GM12891 (cell line): ENCODE results near the gene HAND1.
"Not testable (repeated sequence)": the region's sequence is repeated elsewhere in the genome, so short reads cannot be mapped to it uniquely, and the experiment has no call there.

Experiments used
- DNase-seq: peaks from one replicate; pipeline ENCODE4 v3.0.0; 2011; ENCODE audit warnings: low spot score; ENCODE audit not compliant: insufficient read length
- FAIRE-seq: peaks from 2 replicates; lab custom pipeline; 2011; peaks lifted over from hg19 to GRCh38; lab: Jason Lieb, UNC
- PAX5 ChIP-seq: IDR thresholded peaks from 2 replicates; pipeline ENCODE4 v1.6.1; 2011; ENCODE audit warnings: low read length, moderate library complexity, mild to moderate bottlenecking; ENCODE audit not compliant: insufficient read depth, severe bottlenecking
- POLR2A ChIP-seq: IDR thresholded peaks from 2 replicates; pipeline ENCODE4 v1.6.1; 2011; ENCODE audit warnings: low read depth, low read length, control low read depth
- POLR2AphosphoS5 ChIP-seq: IDR thresholded peaks from 2 replicates; pipeline ENCODE4 v1.6.1; 2011; ENCODE audit warnings: low read depth, low read length, control low read depth
- POU2F2 ChIP-seq: IDR thresholded peaks from 2 replicates; pipeline ENCODE4 v1.6.1; 2011; ENCODE audit warnings: low read depth, mild to moderate bottlenecking, control low read depth, low read length, moderate library complexity
- SPI1 ChIP-seq: IDR thresholded peaks from 2 replicates; pipeline ENCODE4 v1.6.1; 2011; ENCODE audit warnings: low read depth, low read length, control low read depth
- TAF1 ChIP-seq: IDR thresholded peaks from 2 replicates; pipeline ENCODE4 v1.6.1; 2011; ENCODE audit warnings: low read depth, low read length, control low read depth

The HAND1 gene

GRCh38 chr5:154519359-154519758 is 41.3 kb upstream of the HAND1 start:
- TF ChIP-seq POU2F2 (no peak), PAX5 (no peak), SPI1 (no peak), TAF1 (no peak), POLR2AphosphoS5 (no peak), POLR2A (no peak)
- FAIRE-seq: no peak
- DNase-seq: no peak

DNA sequence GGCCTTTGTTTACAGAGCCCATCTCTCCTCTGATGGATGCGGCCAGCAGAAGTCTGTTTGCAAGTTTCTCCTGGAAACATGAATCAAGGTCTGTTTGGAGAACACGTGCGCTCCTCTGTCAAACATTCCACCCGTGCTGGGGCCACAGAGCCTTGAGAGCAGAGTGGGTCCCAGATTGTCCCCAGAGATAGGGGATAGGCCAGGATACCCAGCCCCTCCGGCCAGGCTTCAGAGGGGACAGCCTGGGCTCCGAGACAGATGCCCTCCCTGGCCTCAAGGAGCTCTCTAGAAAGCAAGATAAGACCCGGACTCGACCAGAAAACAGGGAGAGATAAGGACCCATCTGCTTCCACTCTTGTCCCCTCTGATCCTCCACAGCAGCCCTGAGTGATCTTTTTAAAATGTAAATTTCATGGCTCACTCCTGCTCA is 40.4 kb upstream of the HAND1 start:
- no peak for FAIRE-seq
- DNase-seq: no peak

GRCh38 chr5:154517810-154518437 is 39.9 kb upstream of the HAND1 start:
- TF ChIP-seq POLR2AphosphoS5: no peak
- no peak for TF ChIP-seq SPI1
- TF ChIP-seq PAX5: no peak
- TF ChIP-seq TAF1: no peak
- no peak for TF ChIP-seq POLR2A
- no peak for TF ChIP-seq POU2F2
- no peak for DNase-seq
- FAIRE-seq: no peak

More for the DNA sequence above, 40.4 kb upstream of the HAND1 start:
- TF ChIP-seq POLR2A: no peak
- TF ChIP-seq TAF1: no peak
- TF ChIP-seq POLR2AphosphoS5: no peak
- TF ChIP-seq SPI1: no peak
- TF ChIP-seq PAX5: no peak

GRCh38 chr5:154517181-154517580 is 39.2 kb upstream of the HAND1 start:
- no peak for TF ChIP-seq TAF1
- no peak for TF ChIP-seq PAX5
- no peak for TF ChIP-seq SPI1
- TF ChIP-seq POU2F2: no peak
- FAIRE-seq (no peak), DNase-seq (no peak)

DNA sequence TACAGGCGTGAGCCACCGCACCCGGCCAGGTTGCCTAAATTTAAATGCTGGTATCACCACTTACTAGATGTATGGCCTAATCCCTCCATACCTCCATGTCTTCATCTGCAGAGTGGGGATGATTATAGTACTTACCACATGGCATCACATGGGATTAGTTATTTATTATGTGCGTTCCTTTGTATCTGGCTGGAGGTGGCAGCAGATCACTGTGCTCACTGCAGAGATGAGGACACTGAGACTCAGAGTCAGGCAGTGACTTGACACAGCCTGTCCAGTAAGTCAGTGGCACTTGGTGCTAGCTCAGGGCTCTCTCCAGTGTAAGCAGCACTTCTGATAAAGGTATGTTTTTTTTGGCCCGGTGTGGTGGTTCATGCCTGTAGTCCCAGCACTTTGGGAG is 38.4 kb upstream of the HAND1 start:
- TF ChIP-seq SPI1 (no peak), TAF1 (no peak), POLR2AphosphoS5 (no peak), POU2F2 (no peak), PAX5 (no peak), POLR2A (no peak)
- FAIRE-seq (peak; percentile 43), DNase-seq (no peak)

DNA sequence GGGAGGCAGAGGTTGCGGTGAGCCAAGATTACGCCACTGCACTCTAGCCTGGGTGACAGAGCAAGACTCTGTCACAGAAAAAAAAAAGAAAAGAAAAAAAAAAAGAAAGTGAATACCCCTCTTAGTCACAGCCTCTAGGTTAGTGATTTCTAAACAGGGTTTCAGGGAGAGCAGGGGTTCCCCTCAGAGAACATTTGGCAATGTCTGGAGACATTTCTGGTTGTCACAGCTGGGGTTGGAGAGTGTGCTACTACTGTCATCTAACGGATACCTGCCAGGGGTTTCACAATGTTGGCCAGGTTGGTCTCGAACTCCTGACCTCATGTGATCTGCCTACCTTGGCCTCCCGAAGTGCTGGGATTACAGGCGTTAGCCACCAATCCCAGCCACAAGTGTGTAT is 37.5 kb upstream of the HAND1 start:
- TF ChIP-seq SPI1: 0 out of 2 replicates have a peak, but pooled peaks have one; percentile 17
- peak; percentile 45 for FAIRE-seq
- not testable (repeated sequence) for DNase-seq

- peak; percentile 61 for TF ChIP-seq SPI1
- no peak for TF ChIP-seq POLR2AphosphoS5
- TF ChIP-seq TAF1: no peak
- FAIRE-seq (peak; percentile 63), DNase-seq (no peak)
Measured at GRCh38 chr5:154514331-154514730, 36.3 kb upstream of the HAND1 start.

- no peak for DNase-seq
- peak; percentile 81 for FAIRE-seq
- TF ChIP-seq POU2F2 (no peak), SPI1 (peak; percentile 21; the same call in 1 of the 2 replicates), TAF1 (no peak), POLR2AphosphoS5 (no peak), POLR2A (no peak), PAX5 (no peak)
Measured at GRCh38 chr5:154513669-154514084, 35.6 kb upstream of the HAND1 start.

DNA sequence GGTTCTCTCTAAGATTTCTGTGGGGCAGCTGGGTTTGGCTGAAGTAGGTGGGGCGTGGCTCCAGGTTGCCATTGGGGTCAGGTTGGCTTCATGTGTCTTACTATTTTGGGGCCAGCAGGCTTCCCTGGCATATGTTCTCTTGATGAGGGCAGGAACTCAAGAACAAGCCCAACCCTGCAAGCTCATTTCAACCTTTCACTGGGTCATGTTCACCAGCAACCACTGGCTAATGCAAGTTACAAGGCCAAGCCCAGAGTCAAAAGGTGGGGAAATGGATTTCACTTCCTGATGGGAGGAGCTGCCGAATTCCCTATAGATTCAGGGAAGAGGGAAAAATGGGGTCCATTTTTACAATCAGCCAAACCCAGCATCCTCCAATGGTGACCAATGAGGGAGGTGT is 34.0 kb upstream of the HAND1 start:
- TF ChIP-seq PAX5: no peak
- no peak for TF ChIP-seq POU2F2
- no peak for TF ChIP-seq SPI1
- no peak for TF ChIP-seq TAF1
- TF ChIP-seq POLR2A: no peak
- TF ChIP-seq POLR2AphosphoS5: no peak
- no peak for FAIRE-seq
- DNase-seq: no peak

DNA sequence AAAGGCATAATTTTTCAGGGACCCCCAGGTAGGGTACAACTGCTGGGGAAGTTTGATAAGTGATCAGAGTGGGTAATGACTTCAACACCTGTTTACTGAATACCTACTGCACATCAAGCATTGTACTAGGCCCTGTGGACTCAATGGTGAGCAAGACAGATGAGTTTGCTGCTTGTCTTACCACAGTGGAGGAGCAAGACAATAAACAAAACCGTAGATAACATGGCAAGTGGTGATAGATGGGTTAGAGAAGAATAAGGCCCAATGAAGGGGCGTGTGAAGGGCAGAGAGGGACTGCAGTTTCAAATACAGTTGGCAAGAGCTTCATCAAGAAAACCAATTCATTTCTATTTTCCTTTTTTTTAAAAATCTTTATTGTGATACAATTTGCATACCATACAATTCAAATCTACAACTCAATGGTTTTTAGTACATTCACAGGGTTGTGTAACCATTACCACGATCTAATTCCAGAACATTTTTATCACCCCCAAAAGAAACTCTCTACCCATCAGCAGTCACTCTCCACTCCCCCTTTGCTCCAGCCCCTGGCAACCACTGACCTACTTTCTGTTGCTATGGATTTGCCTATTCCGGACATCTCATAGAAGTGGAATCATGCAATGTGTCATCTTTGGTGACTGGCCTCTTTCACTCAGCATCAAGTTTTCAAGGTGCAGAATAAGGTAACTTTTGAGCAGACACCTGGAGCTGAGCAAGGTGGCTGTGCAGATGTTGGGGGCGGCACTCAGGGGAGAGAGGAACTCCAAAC is 31.9 kb upstream of the HAND1 start:
- FAIRE-seq: no peak
- TF ChIP-seq PAX5 (no peak), SPI1 (no peak), TAF1 (no peak), POLR2AphosphoS5 (no peak), POLR2A (no peak), POU2F2 (no peak)
- no peak for DNase-seq

- TF ChIP-seq POLR2AphosphoS5: no peak
- TF ChIP-seq POLR2A: no peak
- TF ChIP-seq SPI1: no peak
- no peak for TF ChIP-seq PAX5
- TF ChIP-seq TAF1: no peak
- no peak for TF ChIP-seq POU2F2
- no peak for FAIRE-seq
- DNase-seq: no peak
Measured at GRCh38 chr5:154508114-154508513, 30.1 kb upstream of the HAND1 start.
